NB4 (cell line): ENCODE measurements around the gene UBA7.

Source experiments
- POLR2A ChIP-seq: IDR thresholded peaks from 2 replicates; pipeline ENCODE4 v1.6.1; 2011; ENCODE audit warnings: mild to moderate bottlenecking; ENCODE audit not compliant: insufficient read length; ENCODE audit errors: extremely low read depth
- TF ChIP-seq, protein P1 (sequence below): IDR thresholded peaks from one replicate; pipeline ENCODE4 v1.5.1; 2012; ENCODE audit warnings: low read depth, low read length

DNA sequence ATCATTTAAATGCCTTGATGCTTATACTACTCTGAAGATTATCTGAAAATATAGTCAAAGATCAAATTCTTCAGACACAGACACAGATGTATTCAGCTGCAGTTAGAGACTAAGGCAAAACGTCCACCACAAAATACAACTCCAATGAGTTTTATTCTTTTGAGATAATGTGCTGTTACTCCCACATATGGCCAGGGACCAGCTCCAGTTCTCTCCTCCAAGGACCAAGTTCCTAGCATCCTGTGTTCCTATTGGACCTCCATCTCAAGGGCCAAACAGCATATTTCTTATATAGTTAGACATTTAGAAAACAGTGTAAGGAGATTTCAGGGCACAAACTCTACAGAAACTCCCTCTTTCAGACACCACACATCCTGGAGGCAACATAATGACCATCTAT, 54.5 kb downstream of the UBA7 start:
- TF ChIP-seq, protein P1, sequence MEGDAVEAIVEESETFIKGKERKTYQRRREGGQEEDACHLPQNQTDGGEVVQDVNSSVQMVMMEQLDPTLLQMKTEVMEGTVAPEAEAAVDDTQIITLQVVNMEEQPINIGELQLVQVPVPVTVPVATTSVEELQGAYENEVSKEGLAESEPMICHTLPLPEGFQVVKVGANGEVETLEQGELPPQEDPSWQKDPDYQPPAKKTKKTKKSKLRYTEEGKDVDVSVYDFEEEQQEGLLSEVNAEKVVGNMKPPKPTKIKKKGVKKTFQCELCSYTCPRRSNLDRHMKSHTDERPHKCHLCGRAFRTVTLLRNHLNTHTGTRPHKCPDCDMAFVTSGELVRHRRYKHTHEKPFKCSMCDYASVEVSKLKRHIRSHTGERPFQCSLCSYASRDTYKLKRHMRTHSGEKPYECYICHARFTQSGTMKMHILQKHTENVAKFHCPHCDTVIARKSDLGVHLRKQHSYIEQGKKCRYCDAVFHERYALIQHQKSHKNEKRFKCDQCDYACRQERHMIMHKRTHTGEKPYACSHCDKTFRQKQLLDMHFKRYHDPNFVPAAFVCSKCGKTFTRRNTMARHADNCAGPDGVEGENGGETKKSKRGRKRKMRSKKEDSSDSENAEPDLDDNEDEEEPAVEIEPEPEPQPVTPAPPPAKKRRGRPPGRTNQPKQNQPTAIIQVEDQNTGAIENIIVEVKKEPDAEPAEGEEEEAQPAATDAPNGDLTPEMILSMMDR, result no peak
- no peak for TF ChIP-seq POLR2A
